ENCODE measurements around the gene MARK1.
"Not testable (repeated sequence)": the region's sequence is repeated elsewhere in the genome, so short reads cannot be mapped to it uniquely, and the experiment has no call there.

Gene MARK1

DNA sequence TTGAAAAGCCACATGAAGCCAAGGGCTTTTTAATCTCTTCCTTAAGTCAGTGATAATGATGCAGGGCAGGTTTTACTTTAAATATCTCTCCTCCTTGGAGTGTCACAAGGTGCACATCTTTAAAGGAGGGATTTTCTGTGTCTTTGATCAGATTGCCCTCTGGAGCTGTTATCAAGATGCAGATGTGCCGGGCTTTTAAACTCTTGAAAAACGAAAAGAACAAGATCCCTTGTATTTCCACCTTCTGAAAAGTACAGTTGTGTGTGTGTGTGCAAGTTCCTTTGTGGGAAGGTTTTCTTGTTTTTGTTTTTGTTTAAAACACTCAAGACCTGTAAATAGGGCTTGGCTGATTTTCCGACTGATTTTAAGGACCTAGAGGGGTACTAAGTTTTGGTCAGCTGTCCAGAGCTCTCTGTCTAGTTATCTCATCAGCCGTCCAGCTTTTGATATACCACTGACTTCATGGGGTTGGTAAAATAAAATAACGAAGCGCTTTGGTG is 1.6 kb downstream of the MARK1 start:
- peak in 2 of 3 experiments; percentile 41 to 67 for DNase-seq

DNA sequence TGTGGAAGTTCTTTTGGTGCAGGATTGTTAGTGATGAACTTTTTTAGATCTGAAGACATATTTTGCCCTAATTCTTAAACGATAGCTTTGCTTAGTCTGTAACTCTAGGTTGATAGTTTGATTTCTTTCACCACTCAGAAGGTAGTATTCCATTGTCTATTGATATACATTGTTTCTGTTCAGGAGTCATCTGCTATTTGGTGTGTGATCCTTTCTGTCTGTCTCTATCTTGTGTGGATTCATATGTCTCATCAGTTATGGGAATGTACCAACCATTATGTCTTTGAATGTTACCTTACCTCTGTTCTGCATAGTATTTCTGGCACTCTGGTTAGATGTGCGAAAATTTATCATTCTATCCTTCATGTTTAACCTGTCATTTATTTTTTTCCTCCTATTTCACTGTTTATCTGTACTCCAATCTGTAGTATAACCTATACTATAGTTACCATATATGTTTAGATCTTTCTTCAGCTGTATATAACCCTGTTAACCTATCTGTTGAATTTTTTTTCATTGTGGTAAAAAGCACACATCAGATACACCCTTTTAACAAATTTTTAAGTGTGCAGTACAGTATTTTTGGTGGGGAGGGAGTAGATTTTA is 5.7 kb downstream of the MARK1 start:
- no peak for DNase-seq

DNA sequence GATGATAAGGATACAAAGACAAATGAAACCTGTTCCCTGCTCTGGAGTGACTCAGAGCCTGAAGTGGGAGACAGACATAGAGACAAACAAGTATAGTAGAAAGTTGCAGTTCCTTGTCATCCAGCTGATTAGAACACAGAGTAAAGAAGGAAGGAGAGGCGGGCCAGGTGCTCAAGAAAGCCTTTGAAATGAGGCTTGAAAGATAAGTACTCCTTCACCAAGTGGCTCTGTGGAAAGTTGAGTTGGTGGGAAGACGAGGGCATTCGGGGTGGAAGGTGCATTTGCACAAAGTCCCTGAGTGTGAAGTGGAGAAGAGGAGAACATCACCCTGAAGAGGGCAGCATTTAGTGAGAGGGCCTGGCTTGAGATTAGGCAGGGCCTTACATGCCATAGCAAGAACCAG is 17.0 kb downstream of the MARK1 start:
- DNase-seq, result no peak

DNA sequence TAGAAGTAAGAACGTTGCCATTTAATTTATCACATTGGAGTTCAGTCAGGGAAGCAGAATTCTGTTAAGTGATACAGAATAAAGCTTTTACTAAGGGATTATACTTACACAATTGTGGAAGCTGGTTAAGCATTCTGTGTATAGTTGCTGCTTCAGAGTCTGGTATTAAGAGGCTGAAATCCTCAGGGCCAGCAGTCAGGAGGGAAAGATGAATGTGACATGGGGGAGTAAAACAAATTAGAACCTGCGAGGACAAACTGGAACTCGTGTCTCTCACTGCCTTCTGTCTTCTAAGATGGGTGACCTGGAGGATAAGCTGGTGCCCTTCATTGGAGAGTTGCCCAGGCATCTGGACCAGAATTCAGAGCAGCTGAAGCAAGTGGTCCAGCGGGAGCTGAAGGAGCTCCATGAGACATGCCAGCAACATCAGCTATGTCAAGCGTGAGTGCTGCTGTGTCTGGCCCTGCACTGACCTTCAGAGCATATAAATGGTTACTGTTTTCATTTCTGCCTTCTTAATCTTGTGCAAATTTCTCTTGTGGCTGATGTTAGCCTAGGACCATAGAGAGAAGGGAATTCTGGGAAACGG is 23.0 kb downstream of the MARK1 start:
- DNase-seq, result no peak

DNA sequence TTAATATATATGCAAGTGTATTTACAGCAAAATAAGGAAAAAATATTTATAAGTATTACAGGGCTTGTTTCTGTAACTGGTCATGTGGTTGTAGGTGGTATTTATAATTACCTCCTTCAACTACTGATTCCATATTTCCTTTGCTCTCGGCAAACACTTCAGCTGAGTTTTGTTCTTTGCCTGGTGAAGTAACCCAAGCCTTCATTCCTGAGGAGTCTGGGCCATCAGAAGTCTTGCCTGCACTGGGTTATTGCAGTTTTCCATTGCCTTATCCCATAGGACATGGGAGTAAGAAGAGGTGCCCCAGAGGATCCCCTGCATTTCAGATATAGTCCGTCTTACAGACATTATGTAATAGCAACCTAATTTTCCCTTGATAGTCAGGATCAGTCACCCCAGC is 23.8 kb downstream of the MARK1 start:
- DNase-seq, result no peak

DNA sequence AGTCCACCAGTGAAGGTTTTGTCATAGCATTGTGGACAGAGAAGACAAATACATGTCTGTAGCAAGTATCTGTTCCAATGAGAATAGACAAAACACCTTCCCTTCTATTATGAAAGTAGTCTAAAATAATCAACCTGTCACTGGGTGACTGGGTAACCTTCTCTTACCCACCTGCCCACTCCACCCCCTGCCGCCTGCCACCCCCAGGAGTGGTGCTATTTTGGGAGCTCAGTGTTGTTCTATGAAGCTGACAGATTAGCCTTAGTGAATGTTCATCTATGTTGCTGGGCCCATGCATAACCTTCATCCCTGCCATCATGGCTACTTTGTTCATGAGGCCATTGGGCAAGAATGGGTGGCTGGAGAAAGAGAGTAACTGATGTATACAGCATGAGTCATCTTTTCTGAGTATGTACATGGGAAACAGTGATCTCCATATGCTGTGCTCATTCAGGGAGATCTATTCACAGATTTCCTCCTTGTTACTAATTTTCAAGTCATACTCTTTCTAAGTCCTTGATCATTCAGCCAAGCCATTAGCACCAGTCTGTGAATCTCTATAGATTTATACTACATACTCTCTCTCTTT is 24.8 kb downstream of the MARK1 start:
- DNase-seq, result no peak

DNA sequence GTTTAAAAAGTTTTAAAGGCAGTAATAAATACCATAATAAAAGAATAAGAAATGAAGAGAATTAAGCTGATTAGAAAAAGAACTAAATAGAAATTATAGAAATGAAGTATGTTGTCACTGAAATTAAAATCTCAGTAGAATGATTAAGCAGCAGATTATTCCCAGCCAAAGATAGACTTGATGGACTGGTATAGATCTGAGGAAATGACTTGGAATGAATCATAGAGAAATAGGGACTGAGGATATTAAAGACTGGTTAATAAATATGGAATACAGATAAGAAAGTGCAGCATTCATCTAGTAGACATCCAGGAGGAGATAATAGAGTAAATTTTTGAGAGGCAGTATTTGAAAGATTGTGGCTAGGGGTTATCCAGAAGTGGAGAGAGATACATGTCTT is 28.7 kb downstream of the MARK1 start:
- DNase-seq, result no peak

DNA sequence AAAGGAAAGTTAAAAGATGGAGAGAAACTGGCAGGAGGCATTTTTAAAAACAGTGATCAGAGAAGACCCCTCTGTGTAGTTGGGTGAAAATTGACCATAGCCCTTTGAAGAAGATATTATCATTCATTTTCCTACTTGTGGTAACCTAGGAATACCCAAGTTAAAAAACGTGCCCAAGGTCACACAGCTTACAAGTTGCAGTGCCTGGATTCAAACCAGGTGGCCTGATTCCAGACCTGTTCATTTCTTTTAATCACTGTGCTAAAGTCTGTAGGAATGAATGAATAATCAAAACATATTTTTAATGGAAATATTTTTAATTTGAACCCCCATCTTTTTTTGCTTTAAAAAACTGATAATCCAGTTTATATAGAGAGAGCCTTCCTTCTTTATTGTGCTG is 35.6 kb downstream of the MARK1 start:
- DNase-seq, result no peak

DNA sequence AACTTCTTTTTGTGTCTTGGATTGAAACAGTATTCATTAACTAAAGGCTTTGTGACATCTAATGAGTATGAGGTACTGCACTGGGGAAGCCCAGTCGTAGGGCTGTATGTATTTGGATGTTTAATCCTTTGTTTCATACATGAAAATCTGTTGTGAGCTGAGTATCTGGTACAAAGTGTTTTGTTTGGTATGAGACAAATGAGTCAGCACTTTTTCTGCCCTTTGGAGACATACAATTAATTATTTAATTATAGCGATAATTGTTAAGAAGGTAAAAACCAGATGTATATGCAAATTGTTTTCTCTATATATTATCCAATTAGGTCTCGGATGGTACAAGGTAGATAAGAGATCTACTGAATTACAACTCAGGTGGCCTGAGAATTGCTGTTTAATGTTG is 36.3 kb downstream of the MARK1 start:
- peak in 1 of 3 experiments; percentile 35 for DNase-seq

DNA sequence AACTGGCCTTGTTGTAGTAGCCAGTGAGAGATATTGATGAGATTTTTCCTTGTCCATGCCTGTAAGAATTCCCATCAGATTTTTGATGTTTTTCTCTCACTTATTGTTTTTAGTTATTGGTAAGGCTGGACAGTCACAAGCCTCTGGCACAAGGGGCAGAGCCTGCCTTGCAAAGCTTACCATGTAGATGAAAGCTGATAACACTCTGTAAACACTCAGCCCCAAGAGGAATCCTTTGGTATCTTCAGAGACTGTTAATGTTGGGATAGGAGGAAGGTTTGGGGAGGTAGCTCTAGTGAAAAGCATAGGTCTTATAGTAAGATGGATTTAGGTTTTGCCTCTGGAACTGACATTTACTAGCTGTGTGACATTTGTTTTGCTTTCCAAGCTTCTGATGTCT is 37.7 kb downstream of the MARK1 start:
- peak in 2 of 3 experiments; percentile 3 to 6 for DNase-seq

DNA sequence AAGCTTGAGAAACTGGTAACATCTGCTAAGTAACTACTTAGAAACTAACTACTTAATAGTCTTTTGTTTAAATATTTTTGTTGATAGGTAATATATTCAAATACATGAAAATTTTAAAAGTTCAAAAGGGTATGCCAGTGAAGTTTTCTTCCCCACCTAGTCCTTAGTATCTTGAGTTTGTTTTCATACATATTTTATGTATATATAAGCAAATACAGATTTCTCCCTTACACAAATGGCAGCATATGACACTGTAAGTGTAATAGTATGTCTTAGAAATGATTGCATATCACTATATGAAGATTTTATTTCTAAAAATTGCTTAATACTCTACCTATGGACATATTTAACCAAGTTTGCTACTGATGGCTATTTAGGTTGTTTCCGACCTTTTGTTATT is 38.9 kb downstream of the MARK1 start:
- DNase-seq, result no peak

DNA sequence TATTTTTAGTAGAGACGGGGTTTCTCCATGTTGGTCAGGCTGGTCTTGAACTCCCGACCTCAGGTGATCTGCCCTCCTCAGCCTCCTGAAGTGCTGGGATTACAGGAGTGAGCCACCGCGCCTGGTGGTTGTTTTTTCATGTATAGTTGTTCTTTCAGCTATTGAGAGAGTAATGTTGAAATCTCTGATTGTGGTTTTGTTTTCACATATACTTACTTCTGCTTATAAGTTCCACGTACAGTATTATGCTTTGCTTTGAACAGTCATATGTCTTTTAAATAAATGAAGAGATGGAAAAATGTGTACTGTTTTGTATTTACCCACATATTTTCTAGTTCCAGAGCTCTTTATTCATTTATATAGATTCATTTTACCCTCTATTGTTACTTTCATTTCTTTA is 44.5 kb downstream of the MARK1 start:
- DNase-seq, result no peak

DNA sequence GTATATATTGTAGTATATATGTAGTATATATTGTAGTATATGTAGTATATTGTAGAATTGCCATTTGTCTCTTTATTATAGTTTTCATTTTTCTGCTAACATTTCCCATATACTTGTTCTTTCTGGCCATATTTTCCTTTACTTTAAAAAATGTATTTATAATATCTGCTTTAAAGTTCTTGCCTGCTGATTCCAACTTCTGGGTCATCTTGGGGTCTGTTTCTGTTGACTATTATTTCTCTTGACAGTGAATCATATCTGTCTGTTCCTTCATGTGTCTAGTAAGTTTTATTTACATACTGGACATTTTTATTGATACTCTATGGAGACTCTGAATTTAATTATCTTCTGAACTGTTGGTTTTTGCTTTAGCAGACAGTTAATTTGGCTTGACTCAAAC is 45.9 kb downstream of the MARK1 start:
- no peak for DNase-seq

DNA sequence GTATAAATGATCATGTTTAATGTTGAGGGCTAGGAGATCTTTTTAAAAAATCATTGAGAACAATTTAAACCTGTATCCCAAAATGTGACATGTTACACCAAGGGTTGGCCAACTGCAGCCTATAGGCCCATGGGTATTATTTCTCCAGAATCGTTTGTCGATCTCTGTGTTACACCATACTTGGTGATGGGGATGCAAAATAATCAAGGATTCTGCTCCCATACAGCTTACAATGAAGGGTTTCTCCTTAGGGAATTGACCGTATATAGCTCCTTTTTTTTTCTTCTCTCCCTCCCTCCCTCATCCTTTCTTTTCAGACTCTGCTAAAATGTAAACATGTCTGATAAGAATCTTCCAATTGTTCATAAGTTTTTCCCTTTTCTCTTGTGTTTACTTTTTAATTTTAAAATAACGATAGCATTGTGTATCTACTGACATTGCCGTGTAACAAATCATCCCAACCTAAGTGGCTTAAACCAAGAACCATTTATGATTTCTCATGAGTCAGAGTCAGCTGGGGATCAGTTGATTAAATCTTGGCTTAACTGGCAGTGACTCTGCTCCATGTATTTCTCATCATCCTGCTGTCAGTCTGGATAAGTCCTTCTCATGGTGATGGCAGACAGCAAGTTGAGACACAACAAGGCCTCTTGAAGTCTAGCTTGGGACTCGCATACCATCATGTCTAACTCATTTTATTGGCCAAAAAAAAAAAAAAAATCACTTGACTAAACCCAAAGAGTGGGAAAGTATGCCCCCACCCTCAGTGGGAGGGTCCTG is 48.0 kb downstream of the MARK1 start:
- DNase-seq, result no peak

DNA sequence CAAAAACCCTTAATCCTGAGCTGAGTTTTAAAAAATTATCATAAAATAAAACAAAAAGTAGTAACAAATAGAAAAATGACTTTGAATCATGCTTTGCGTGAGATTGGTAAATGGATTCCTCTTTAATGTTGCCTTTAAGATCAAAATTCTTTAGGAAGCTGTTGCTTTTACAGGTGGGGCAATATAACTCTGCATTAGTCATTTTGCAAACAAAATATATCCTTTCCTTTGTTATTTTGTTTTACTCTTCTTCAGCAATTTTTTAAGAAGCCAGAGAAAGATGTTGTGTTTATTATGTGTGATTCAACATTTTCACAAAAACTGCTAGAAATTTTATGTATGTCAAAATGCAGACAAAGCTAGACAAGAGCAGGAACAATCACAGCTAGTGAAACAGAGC is 50.0 kb downstream of the MARK1 start:
- DNase-seq, result no peak

DNA sequence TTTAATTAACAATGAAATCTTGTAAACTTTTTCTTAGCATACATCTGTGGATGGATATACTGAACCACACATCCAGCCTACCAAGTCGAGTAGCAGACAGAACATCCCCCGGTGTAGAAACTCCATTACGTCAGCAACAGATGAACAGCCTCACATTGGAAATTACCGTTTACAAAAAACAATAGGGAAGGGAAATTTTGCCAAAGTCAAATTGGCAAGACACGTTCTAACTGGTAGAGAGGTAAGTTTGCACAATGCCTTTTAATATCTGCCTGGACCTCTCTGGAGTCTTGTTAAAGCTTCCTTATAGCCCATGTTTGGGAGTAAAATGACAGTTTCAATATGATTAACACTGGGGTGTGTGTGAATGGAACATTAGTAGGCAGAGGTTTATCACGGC is 51.4 kb downstream of the MARK1 start:
- DNase-seq, result no peak

DNA sequence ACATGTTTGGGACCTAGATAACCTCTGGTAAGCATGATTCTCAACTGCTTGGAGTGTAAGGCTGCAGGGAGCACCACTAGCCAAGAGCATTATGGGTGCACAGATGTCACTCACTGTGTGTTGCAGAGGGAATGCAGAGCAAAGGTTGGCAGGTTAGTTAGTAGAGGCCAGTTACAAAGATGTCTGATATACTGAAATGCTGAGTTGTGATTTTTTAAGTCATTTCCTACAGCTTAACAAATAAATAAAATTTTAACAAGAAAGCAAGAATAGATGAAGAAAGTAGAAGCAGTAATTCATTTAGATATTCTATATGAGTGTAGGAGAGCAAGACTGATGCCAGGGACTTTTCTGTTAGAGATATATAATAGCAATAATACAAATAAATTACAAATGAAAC is 64.8 kb downstream of the MARK1 start:
- no peak for DNase-seq

DNA sequence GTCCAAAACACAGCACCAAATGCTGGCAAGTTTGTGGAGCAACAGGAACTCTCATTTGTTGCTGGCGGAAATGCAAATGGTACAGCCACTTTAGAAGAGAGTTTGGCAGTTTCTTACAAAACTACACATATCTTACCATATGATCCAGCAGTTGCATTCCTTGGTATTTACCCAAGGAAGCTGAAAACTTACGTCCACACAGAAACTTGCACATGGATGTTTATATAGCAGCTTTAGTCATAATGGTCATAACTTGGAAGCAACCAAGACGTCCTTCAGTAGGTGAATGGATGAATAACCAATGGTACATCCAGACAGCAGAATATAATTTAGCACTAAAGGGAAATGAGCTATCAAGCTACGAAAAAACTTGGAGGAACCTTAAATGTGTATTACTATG is 66.4 kb downstream of the MARK1 start:
- DNase-seq, result no peak

DNA sequence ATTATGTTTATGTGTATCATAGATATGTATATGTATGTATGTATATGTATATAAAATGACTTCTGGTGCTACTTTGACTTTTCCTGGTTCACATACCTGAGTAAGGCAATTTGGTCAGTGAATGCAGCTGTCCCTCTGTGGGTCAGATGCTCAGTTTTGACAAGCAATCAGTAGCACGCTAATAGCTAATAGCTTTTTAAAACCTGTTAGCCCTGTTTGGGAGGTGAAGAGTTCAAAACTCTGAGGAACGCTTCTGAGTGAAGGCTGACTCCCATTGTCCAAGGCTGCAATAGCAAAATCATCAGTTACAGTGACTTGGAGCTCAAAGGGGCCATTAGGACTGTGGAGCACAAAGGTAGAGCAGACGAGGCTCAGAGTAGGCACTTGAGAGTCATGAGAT is 67.2 kb downstream of the MARK1 start:
- DNase-seq, result no peak

DNA sequence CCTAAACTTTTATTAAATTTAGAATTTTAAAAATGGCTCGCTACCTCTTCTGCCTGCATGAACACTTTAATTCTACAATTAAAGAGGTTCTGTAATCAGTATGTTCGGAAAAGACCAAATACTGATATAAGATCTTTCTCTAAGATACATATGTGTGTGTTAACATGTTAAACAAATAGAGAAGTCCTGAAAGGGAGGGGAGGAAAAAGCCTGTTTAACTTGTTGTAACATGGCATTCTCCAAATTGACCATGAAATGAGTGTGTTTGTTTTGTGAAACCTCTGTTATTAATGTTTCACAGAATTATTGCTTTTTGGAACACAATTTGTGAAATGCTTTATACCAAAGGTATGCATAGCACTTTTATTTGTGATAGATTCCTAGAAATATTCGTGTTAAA is 77.0 kb downstream of the MARK1 start:
- peak in 1 of 3 experiments; percentile 7 for DNase-seq

DNA sequence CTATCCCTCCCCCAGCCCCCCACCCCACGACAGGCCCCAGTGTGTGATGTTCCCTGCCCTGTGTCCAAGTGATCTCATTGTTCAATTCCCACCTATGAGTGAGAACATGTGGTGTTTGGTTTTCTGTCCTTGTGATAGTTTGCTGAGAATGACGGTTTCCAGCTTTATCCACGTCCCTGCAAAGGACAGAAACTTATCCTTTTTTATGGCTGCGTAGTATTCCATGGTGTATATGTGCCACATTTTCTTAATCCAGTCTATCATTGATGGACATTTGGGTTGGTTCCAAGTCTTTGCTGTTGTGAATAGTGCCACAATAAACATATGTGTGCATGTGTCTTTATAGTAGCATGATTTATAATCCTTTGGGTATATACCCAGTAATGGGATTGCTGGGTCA is 77.7 kb downstream of the MARK1 start:
- not testable (repeated sequence) for DNase-seq

DNA sequence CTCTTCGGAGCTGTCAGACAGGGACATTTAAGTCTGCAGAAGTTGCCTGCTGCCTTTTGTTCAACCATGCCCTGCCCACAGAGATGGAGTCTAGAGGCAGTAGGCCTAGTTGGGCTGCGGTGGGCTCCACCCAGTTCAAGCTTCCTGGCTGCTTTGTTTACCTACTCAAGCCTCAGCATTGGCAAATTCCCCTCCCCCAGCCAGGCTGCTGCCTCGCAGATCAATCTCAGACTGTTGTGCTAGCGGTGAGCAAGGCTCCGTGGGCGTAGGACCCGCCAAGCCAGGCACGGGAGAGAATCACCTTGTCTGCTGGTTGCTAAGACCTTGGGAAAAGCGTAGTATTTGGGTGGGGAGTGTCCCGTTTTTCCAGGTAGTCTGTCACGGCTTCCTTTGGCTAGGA is 83.2 kb downstream of the MARK1 start:
- DNase-seq, result not testable (repeated sequence)

DNA sequence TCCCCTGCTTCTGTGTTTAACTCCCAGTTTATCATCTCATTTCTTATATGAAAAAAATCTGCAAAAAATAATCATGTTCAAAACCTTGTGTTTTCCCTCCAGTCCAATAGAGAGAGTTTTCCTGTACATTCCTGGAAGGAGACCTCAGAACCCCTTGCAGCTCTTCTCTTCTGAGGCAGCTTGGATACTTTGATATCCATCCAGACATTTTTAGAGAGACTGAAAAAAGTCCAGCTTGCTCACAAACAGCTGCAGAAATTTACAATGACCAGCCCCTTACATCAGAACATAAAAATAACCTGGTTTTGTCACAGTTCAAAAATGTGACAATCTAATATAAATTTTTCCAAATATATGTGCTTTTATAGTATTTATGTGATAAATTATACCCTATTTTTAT is 88.9 kb downstream of the MARK1 start:
- no peak for DNase-seq

DNA sequence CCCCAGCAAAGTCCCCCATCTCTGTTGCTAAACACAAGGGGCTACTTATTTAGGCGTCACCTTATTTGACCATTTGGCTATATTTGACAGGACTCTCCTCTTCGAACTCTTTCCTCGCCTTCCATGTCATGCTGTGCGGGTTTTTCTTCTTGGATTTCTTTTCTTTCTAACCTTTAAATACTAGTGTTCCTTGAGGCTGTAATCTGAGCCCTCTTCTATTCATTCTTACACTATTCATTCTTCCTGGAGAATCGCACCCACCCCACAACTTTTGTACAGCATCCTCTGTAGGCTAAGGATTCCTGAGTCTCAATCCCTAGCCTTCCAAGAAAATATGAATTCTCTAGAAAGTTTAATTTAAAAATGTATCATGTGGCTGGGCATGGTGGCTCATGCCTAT is 100.5 kb downstream of the MARK1 start:
- no peak for DNase-seq

All from NCI-H1417 (cell line).